Liver (tissue), 9 donors: ENCODE measurements around the gene SIRT5. TPM values are rescaled to one million over a fixed set of nuclear protein-coding genes. Genes with fewer than 3 reads are reported as not detected.

ENCODE experiments used
- DNase-seq: peaks from one replicate; pipeline ENCODE4 v3.0.0-alpha.2; 2017; ENCODE audit warnings: low spot score
- H3K27ac ChIP-seq, 2 donors: one replicate each; pipeline ENCODE4 v1.7.0; 2013; ENCODE audit warnings: inconsistent platforms in 2 of 2, low read length in 2 of 2, control low read depth in 1 of 2, low read depth in 1 of 2, mild to moderate bottlenecking in 1 of 2
- H3K27me3 ChIP-seq, 4 donors: one replicate each; pipeline versions ENCODE4 v1.6.1 to v1.7.0; 2013; ENCODE audit warnings: low read length in 3 of 4, inconsistent platforms in 1 of 4, mild to moderate bottlenecking in 1 of 4, moderate library complexity in 1 of 4; ENCODE audit not compliant: control insufficient read depth in 4 of 4, insufficient read depth in 4 of 4
- H3K36me3 ChIP-seq, 4 donors: one replicate each; pipeline versions ENCODE4 v1.6.1 to v1.7.0; 2013; ENCODE audit warnings: low read length in 3 of 4, mild to moderate bottlenecking in 3 of 4, low read depth in 1 of 4, moderate library complexity in 1 of 4; ENCODE audit not compliant: control insufficient read depth in 4 of 4, insufficient read depth in 3 of 4
- H3K4me1 ChIP-seq, 4 donors: one replicate each; pipeline versions ENCODE4 v1.6.1 to v1.7.0; 2013; ENCODE audit warnings: low read length in 3 of 4, mild to moderate bottlenecking in 3 of 4, moderate library complexity in 1 of 4; ENCODE audit not compliant: control insufficient read depth in 4 of 4, insufficient read depth in 4 of 4
- H3K4me3 ChIP-seq, 3 donors: one replicate each; pipeline versions ENCODE4 v1.6.1 to v1.7.0; 2013; ENCODE audit warnings: low read length in 3 of 3, control low read depth in 1 of 3, low read depth in 1 of 3, mild to moderate bottlenecking in 1 of 3
- H3K9ac ChIP-seq, 2 donors: one replicate each; pipeline ENCODE4 v1.7.0; 2013; ENCODE audit warnings: low read length in 2 of 2, mild to moderate bottlenecking in 2 of 2, moderate library complexity in 2 of 2, control low read depth in 1 of 2, low read depth in 1 of 2
- H3K9me3 ChIP-seq, 4 donors: one replicate each; pipeline versions ENCODE4 v1.6.1 to v1.7.0; 2013; ENCODE audit warnings: low read length in 3 of 4; ENCODE audit not compliant: control insufficient read depth in 4 of 4
- CTCF ChIP-seq: fragments of 150-350 bp; IDR thresholded peaks from 2 replicates; pipeline ENCODE4 v1.5.1; 2017; ENCODE audit warnings: improper control_type of control experiment, low read depth, low read length; ENCODE audit not compliant: missing input control
- FOXA2 ChIP-seq: IDR thresholded peaks from 2 replicates; pipeline ENCODE4 v1.6.1; 2016; ENCODE audit warnings: antibody characterized with exemption
- GABPA ChIP-seq, 2 donors: IDR thresholded peaks in 1 of 2; conservative IDR thresholded peaks in 1 of 2; 2 replicates each; pipeline ENCODE4 v1.6.1; 2016; ENCODE audit warnings: antibody characterized with exemption in 2 of 2, mild to moderate bottlenecking in 1 of 2, moderate library complexity in 1 of 2
- HNF4A ChIP-seq, 2 donors: conservative IDR thresholded peaks; 2 replicates each; pipeline ENCODE4 v1.6.1; 2016; ENCODE audit warnings: antibody characterized with exemption in 2 of 2, mild to moderate bottlenecking in 2 of 2
- HNF4G ChIP-seq: IDR thresholded peaks from 2 replicates; pipeline ENCODE4 v1.6.1; 2016; ENCODE audit warnings: antibody characterized with exemption
- MAX ChIP-seq: IDR thresholded peaks from 2 replicates; pipeline ENCODE4 v1.6.1; 2016; ENCODE audit warnings: antibody characterized with exemption
- NR2F2 ChIP-seq: IDR thresholded peaks from 2 replicates; pipeline ENCODE4 v1.6.1; 2016; ENCODE audit warnings: antibody characterized with exemption
- SP1 ChIP-seq: IDR thresholded peaks from 2 replicates; pipeline ENCODE4 v1.6.1; 2018; ENCODE audit warnings: antibody characterized with exemption, mild to moderate bottlenecking
- YY1 ChIP-seq: IDR thresholded peaks from 2 replicates; pipeline ENCODE4 v1.6.1; 2016; ENCODE audit warnings: antibody characterized with exemption, mild to moderate bottlenecking
- WGBS: extraction: QIAGEN DNeasy Blood & Tissue Kit; methylation state at CpG from one replicate; pipeline ENCODE4 v1.1.7; 2013; 5-methylcytosine and 5-hydroxymethylcytosine counted together
- polyA plus RNA-seq, 2 donors: library from polyadenylated mRNA; stranded (reverse) in 1 of 2; unstranded in 1 of 2; fragments of 200-250 nt in 1 of 2; fragments of >200 nt in 1 of 2; fragmentation: Nextera tagmentation in 1 of 2; extraction: Ambion mirVana in 1 of 2; gene quantifications; one replicate each; pipeline versions ENCODE4 v1.2.1 to v1.2.3, GENCODE V29; 2013 to 2015
- total RNA-seq, 2 donors: library from RNA; depleted of rRNA; stranded (reverse); fragments of >200 nt; gene quantifications; one replicate each; pipeline ENCODE4 v1.2.3, GENCODE V29; 2014
- donor health status: healthy.
- donor health status: healthy.
- donor health status: healthy.
- donor health status: healthy.
- donor health status: healthy.

The SIRT5 gene
- total and polyA plus RNA-seq, 4 donors: 7.5 to 12.6 (median 8.8) TPM

- peak; percentile 89 for DNase-seq
- Histone ChIP-seq H3K4me3 (peak overlapping the region; percentile 42 to 92 (median 87)), H3K27ac (peak overlapping the region; percentile 99 to 100), H3K27me3 (no peaks in the 10 kb centered on the region), H3K36me3 (no peaks in the 10 kb centered on the region), H3K9ac (peak overlapping the region; percentile 75 to 96), H3K9me3 (no peaks in the 10 kb centered on the region), H3K4me1 (peaks cover 0 to 38% (median 17%) of the 10 kb centered on the region in 4 donors)
- WGBS: under 1% methylated on average over 46 of the region's 46 CpGs
- TF ChIP-seq HNF4A (conservative IDR thresholded peaks at IDR 0.05) (peak in 1 of 2 donors; percentile 40), CTCF (peak; percentile 33), NR2F2 (no peak), MAX (no peak), GABPA (IDR thresholded peaks at IDR 0.05 in 1 of 2, conservative IDR thresholded peaks at IDR 0.05 in 1 of 2) (no peak)
Measured at GRCh38 chr6:13574149-13574570, 241 bp upstream of the SIRT5 start.

- 26% methylated on average over 3 of the region's 3 CpGs for WGBS
- DNase-seq: no peak
- Histone ChIP-seq H3K36me3 (peaks cover 0 to 6% (median 0%) of the 10 kb centered on the region in 4 donors), H3K4me3 (peak overlapping the region in 1 of 3 donors; percentile 92), H3K9me3 (no peaks in the 10 kb centered on the region), H3K9ac (no peak overlapping the region), H3K27ac (peak overlapping the region; percentile 99 to 100), H3K27me3 (no peaks in the 10 kb centered on the region), H3K4me1 (peaks cover 0 to 33% (median 16%) of the 10 kb centered on the region in 4 donors)
- peak; percentile 84 for TF ChIP-seq CTCF
- TF ChIP-seq YY1: no peak
Measured at GRCh38 chr6:13575377-13575775, 975 bp downstream of the SIRT5 start.

- Histone ChIP-seq H3K27me3 (no peaks in the 10 kb centered on the region), H3K9me3 (no peaks in the 10 kb centered on the region), H3K4me1 (peaks cover 0 to 33% (median 16%) of the 10 kb centered on the region in 4 donors), H3K4me3 (no peak overlapping the region), H3K9ac (no peak overlapping the region), H3K36me3 (peaks cover 0 to 6% (median 0%) of the 10 kb centered on the region in 4 donors), H3K27ac (peak overlapping the region; percentile 3 to 68)
- 59% methylated on average over 3 of the region's 3 CpGs for WGBS
- DNase-seq: no peak
- TF ChIP-seq HNF4G: no peak
- TF ChIP-seq SP1: no peak
- no peak for TF ChIP-seq CTCF
- TF ChIP-seq FOXA2: no peak
- TF ChIP-seq YY1: peak; percentile 61
Measured at GRCh38 chr6:13576017-13576416, 1.6 kb downstream of the SIRT5 start.
